ENCODE measurements around the gene GOLM1. TPM values are rescaled to one million over a fixed set of nuclear protein-coding genes. Genes with fewer than 3 reads are reported as not detected.

The GOLM1 gene
- total and polyA plus RNA-seq, 9 of the 15 experiments (the other 6 are each of a cell fraction or from before 2014, with no cell fraction given), result 0.09 to 0.96 (median 0.40) TPM; not detected in 4

DNA sequence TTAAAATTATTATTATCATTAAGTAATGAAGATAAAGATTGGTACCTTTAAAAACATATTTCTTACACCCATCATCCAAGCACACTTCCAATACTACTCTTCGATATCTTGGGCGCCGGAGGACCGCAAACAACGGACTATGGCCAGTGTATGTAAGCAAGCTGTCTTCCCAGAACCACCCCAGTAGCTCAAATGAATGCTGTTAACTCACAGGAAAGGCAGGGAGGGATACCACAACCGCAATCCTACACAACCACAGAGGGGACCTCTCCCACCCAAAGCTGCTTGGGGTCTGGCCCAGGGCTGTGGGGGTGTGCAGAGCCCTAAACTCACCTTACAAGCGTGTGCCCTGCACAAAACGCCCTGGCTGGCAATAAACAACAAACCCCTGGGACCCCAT lies 20.6 kb downstream of the GOLM1 start (continued):
- TF ChIP-seq, protein P1, sequence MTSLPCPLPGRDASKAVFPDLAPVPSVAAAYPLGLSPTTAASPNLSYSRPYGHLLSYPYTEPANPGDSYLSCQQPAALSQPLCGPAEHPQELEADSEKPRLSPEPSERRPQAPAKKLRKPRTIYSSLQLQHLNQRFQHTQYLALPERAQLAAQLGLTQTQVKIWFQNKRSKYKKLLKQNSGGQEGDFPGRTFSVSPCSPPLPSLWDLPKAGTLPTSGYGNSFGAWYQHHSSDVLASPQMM (CRISPR knock-in tag; IDR thresholded peaks at IDR 0.05), result no peak
- TF ChIP-seq NFE2 (IDR thresholded peaks at IDR 0.05; ENCODE audit: low read depth) (no peak), U2AF2 (optimal IDR thresholded peaks at IDR 0.05; ENCODE audit: low read depth, low read length) (no peak), ZKSCAN1 (IDR thresholded peaks at IDR 0.05; ENCODE audit: low read depth, low read length) (no peak), HBP1 (CRISPR knock-in tag; IDR thresholded peaks at IDR 0.05) (no peak), MLLT1 (IDR thresholded peaks at IDR 0.05) (no peak)
- TF ChIP-seq, protein P2, sequence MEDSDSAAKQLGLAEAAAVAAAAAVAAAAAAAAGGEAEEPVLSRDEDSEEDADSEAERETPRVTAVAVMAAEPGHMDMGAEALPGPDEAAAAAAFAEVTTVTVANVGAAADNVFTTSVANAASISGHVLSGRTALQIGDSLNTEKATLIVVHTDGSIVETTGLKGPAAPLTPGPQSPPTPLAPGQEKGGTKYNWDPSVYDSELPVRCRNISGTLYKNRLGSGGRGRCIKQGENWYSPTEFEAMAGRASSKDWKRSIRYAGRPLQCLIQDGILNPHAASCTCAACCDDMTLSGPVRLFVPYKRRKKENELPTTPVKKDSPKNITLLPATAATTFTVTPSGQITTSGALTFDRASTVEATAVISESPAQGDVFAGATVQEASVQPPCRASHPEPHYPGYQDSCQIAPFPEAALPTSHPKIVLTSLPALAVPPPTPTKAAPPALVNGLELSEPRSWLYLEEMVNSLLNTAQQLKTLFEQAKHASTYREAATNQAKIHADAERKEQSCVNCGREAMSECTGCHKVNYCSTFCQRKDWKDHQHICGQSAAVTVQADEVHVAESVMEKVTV (CRISPR knock-in tag; IDR thresholded peaks at IDR 0.05), result no peak

All from K562 (cell line).